Body of pancreas (tissue), 4 donors: ENCODE results near the gene LCOR.

Experiments used
- POLR2A ChIP-seq, 3 donors: fragments of 450-650 bp; IDR thresholded peaks; one replicate each; pipeline ENCODE4 v1.6.1; 2016; ENCODE audit warnings: antibody characterized with exemption in 3 of 3, mild to moderate bottlenecking in 2 of 3
- TF ChIP-seq, protein P1 (sequence below), 7 experiments: fragments of 450-650 bp in 4 of 7; fragments of 200-600 bp in 3 of 7; sonication (generic) in 3 of 7; IDR thresholded peaks; one replicate each; pipeline ENCODE4 v1.5.1; 2016 to 2019; ENCODE audit warnings: antibody characterized with exemption in 7 of 7

DNA sequence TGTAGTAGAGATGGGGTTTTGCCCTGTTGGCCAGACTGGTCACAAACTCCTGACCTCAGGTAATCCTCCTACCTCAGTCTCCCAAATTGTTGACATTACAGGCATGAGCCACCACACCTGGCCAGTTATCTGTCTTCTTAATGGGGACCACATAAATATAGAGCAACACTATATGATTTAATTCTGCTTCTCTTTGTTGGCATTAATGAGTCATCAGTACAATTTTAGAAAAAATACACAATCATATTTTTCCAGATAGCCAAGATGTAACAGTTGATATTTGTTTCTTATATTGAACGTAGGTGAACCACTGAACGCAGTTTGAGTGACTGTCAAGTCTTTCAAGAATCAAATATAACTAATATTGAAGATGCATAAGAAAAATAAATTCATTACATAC lies 48.5 kb downstream of the LCOR start:
- TF ChIP-seq, protein P1, sequence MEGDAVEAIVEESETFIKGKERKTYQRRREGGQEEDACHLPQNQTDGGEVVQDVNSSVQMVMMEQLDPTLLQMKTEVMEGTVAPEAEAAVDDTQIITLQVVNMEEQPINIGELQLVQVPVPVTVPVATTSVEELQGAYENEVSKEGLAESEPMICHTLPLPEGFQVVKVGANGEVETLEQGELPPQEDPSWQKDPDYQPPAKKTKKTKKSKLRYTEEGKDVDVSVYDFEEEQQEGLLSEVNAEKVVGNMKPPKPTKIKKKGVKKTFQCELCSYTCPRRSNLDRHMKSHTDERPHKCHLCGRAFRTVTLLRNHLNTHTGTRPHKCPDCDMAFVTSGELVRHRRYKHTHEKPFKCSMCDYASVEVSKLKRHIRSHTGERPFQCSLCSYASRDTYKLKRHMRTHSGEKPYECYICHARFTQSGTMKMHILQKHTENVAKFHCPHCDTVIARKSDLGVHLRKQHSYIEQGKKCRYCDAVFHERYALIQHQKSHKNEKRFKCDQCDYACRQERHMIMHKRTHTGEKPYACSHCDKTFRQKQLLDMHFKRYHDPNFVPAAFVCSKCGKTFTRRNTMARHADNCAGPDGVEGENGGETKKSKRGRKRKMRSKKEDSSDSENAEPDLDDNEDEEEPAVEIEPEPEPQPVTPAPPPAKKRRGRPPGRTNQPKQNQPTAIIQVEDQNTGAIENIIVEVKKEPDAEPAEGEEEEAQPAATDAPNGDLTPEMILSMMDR (IDR thresholded peaks at IDR 0.05), result no peak
- no peak for TF ChIP-seq POLR2A (IDR thresholded peaks at IDR 0.05)
